PC-3 (cell line): ENCODE results near the gene GLMP. TPM values are rescaled to one million over a fixed set of nuclear protein-coding genes. Genes with fewer than 3 reads are reported as not detected.

Source experiments
- ATAC-seq: fragments of 200-7000 bp; cut with Tn5 transposase; 2 replicates; pipeline ENCODE4 v1.9.1; 2020; ENCODE audit warnings: mild to moderate bottlenecking, moderate library complexity
- BruUV-seq: library from RNA; stranded (reverse); fragments of 400-500 nt; replicated peaks from 2 replicates; lab custom pipeline; 2021; lab: Mats Ljungman, UMichigan
- CTCF ChIA-PET: fragments of 300-600 bp; sonication (Branson Sonifier 250); formaldehyde crosslinking; loops from one replicate; lab custom pipeline; 2022; ENCODE audit warnings: antibody characterized with exemption; lab: Charles Lee
- POLR2A ChIA-PET: fragments of 300-600 bp; sonication (Branson Sonifier 250); formaldehyde crosslinking; loops from one replicate; lab custom pipeline; 2022; ENCODE audit warnings: antibody characterized with exemption; ENCODE audit not compliant: unreplicated experiment; lab: Charles Lee
- DNase-seq: peaks from one replicate; pipeline ENCODE4 v3.0.0-alpha.2; 2015
- H2AFZ ChIP-seq: fragments of 300-600 bp; sonication (generic); 2 replicates; pipeline ENCODE4 v1.6.0; 2016; ENCODE audit warnings: antibody characterized with exemption, low read length
- H3F3A ChIP-seq: fragments of 300-600 bp; sonication (generic); one replicate; pipeline ENCODE4 v1.6.0; 2017; ENCODE audit warnings: antibody characterized with exemption, low read length, control low read depth, mild to moderate bottlenecking; ENCODE audit not compliant: unreplicated experiment
- H3K27ac ChIP-seq: fragments of 300-600 bp; sonication (generic); 2 replicates; pipeline ENCODE4 v1.5.1; 2016; ENCODE audit warnings: mild to moderate bottlenecking, low read length
- H3K27me3 ChIP-seq: fragments of 300-600 bp; sonication (generic); 2 replicates; pipeline ENCODE4 v1.6.1; 2016; ENCODE audit warnings: low read length, mixed read lengths
- H3K36me3 ChIP-seq: fragments of 300-600 bp; sonication (generic); 2 replicates; pipeline ENCODE4 v1.6.1; 2016; ENCODE audit warnings: low read depth, mixed run types, low read length, mixed read lengths
- H3K4me1 ChIP-seq: fragments of 300-600 bp; sonication (generic); 2 replicates; pipeline ENCODE4 v1.5.1; 2016; ENCODE audit warnings: low read length; ENCODE audit not compliant: insufficient read depth
- H3K4me2 ChIP-seq: fragments of 300-600 bp; sonication (generic); 2 replicates; pipeline ENCODE4 v1.6.0; 2016; ENCODE audit warnings: low read length
- H3K4me3 ChIP-seq: fragments of 300-600 bp; sonication (generic); 2 replicates; pipeline ENCODE4 v1.5.1; 2016; ENCODE audit warnings: mild to moderate bottlenecking, low read length, mixed read lengths
- H3K79me2 ChIP-seq: fragments of 300-600 bp; sonication (generic); 2 replicates; pipeline ENCODE4 v1.6.1; 2017; ENCODE audit warnings: low read length, mixed read lengths
- H3K9ac ChIP-seq: fragments of 300-600 bp; sonication (generic); 2 replicates; pipeline ENCODE4 v1.6.0; 2016; ENCODE audit warnings: mild to moderate bottlenecking, low read length
- H3K9me2 ChIP-seq: fragments of 300-600 bp; sonication (generic); replicated peaks from 2 replicates; pipeline ENCODE4 v1.6.1; 2016; ENCODE audit warnings: mixed run types, low read length, mixed read lengths
- H3K9me3 ChIP-seq: fragments of 300-600 bp; sonication (generic); 2 replicates; pipeline ENCODE4 v1.6.1; 2016; ENCODE audit warnings: low read length, mixed read lengths
- H4K20me1 ChIP-seq: fragments of 300-600 bp; sonication (generic); 2 replicates; pipeline ENCODE4 v1.6.1; 2016; ENCODE audit warnings: low read length, mixed read lengths
- EZH2 ChIP-seq: fragments of 300-600 bp; sonication (generic); IDR thresholded peaks from one replicate; pipeline ENCODE4 v1.6.1; 2017; ENCODE audit warnings: antibody characterized with exemption, mild to moderate bottlenecking, low read length; ENCODE audit not compliant: unreplicated experiment
- EZH2phosphoT487 ChIP-seq: fragments of 300-600 bp; sonication (generic); IDR thresholded peaks from 2 replicates; pipeline ENCODE4 v1.6.1; 2018; ENCODE audit warnings: mild to moderate bottlenecking, antibody characterized with exemption, low read length, borderline replicate concordance
- intact Hi-C: fragments of 100-400 bp; cut with micrococcal nuclease; formaldehyde crosslinking; loops from 2 replicates; pipeline ENCODE4 v1.9.0; 2023
- total RNA-seq: library from RNA; depleted of rRNA; stranded (reverse); fragments of >200 nt; gene quantifications from 2 replicates; pipeline ENCODE4 v1.2.3, GENCODE V29; 2014; rRNA removed
- TF ChIP-seq, protein P1 (sequence below): fragments of 300-600 bp; sonication (generic); conservative IDR thresholded peaks from 2 replicates; pipeline ENCODE4 v1.5.1; 2017; ENCODE audit warnings: antibody characterized with exemption, low read depth, mild to moderate bottlenecking, low read length

Gene GLMP
- total RNA-seq, 1 experiment from 2014 or later = 49.8 TPM

DNA sequence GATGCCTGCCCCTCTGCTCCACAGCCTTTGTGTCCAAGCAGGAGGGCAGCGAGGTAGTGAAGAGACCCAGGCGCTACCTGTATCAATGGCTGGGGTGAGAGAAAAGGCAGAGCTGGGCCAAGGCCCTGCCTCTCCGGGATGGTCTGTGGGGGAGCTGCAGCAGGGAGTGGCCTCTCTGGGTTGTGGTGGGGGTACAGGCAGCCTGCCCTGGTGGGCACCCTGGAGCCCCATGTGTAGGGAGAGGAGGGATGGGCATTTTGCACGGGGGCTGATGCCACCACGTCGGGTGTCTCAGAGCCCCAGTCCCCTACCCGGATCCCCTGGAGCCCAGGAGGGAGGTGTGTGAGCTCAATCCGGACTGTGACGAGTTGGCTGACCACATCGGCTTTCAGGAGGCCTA is 52.7 kb downstream of the GLMP start:
- TF ChIP-seq, protein P1, sequence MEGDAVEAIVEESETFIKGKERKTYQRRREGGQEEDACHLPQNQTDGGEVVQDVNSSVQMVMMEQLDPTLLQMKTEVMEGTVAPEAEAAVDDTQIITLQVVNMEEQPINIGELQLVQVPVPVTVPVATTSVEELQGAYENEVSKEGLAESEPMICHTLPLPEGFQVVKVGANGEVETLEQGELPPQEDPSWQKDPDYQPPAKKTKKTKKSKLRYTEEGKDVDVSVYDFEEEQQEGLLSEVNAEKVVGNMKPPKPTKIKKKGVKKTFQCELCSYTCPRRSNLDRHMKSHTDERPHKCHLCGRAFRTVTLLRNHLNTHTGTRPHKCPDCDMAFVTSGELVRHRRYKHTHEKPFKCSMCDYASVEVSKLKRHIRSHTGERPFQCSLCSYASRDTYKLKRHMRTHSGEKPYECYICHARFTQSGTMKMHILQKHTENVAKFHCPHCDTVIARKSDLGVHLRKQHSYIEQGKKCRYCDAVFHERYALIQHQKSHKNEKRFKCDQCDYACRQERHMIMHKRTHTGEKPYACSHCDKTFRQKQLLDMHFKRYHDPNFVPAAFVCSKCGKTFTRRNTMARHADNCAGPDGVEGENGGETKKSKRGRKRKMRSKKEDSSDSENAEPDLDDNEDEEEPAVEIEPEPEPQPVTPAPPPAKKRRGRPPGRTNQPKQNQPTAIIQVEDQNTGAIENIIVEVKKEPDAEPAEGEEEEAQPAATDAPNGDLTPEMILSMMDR = no peak
- TF ChIP-seq EZH2phosphoT487 (no peak), EZH2 (no peak)
- no peak overlapping the region for H3K4me3 ChIP-seq
- no peak overlapping the region for H3K9ac ChIP-seq
- H3F3A ChIP-seq = no peaks in the 10 kb centered on the region
- no peaks in the 10 kb centered on the region for H4K20me1 ChIP-seq
- CTCF ChIA-PET = no interaction called here
- POLR2A ChIA-PET = no interaction called here
- H2AFZ ChIP-seq = no peak overlapping the region
- no peaks in the 10 kb centered on the region for H3K9me2 ChIP-seq
- no peak for DNase-seq
- peaks cover 15% of the 10 kb centered on the region for H3K4me1 ChIP-seq
- H3K36me3 ChIP-seq = peaks cover 9% of the 10 kb centered on the region
- no peak for ATAC-seq
- BruUV-seq = no TSS peak
- H3K27ac ChIP-seq = no peak overlapping the region
- H3K4me2 ChIP-seq = no peak overlapping the region
- no peaks in the 10 kb centered on the region for H3K9me3 ChIP-seq
- H3K27me3 ChIP-seq = no peaks in the 10 kb centered on the region
- H3K79me2 ChIP-seq = no peaks in the 10 kb centered on the region
- intact Hi-C loops = no loop called here

Other genes with a start within 250 kb of the GLMP start
- 45.4 and 62.9 TPM in 2 replicates for gene UBQLN4, start 241.9 kb downstream of the GLMP start, total RNA-seq
- 130 TPM in 2 replicates for gene LAMTOR2, start 240.9 kb downstream of the GLMP start, total RNA-seq
- 18.1 and 18.5 TPM in 2 replicates for gene RAB25, start 234.5 kb downstream of the GLMP start, total RNA-seq
- gene MEX3A, start 213.2 kb downstream of the GLMP start, total RNA-seq = 12.9 and 14.7 TPM in 2 replicates
- gene LMNA, start 181.0 kb downstream of the GLMP start, total RNA-seq = 864 and 1,095 TPM in 2 replicates
- gene SEMA4A, start 142.1 kb downstream of the GLMP start, total RNA-seq = 5.8 and 13.1 TPM in 2 replicates
- gene SLC25A44, start 101.6 kb downstream of the GLMP start, total RNA-seq = 28.1 and 33.1 TPM in 2 replicates
- gene PMF1, start 82.7 kb downstream of the GLMP start, total RNA-seq = 131 and 163 TPM in 2 replicates
- 0.35 and 2.5 TPM in 2 replicates for gene BGLAP, start 53.5 kb downstream of the GLMP start, total RNA-seq
- 6.6 and 7.2 TPM in 2 replicates for gene PAQR6, start 47.6 kb downstream of the GLMP start, total RNA-seq
- 126 and 130 TPM in 2 replicates for gene SMG5, start 12.9 kb downstream of the GLMP start, total RNA-seq
- 8.1 and 11.2 TPM in 2 replicates for gene TMEM79, start 11.4 kb downstream of the GLMP start, total RNA-seq
- 1.1 TPM in 1 of 2 replicates, not detected in the other for gene VHLL, start 3.6 kb upstream of the GLMP start, total RNA-seq
- 666 and 692 TPM in 2 replicates for gene CCT3, start 42.6 kb upstream of the GLMP start, total RNA-seq
- 0.51 and 1.3 TPM in 2 replicates for gene TSACC, start 42.8 kb upstream of the GLMP start, total RNA-seq
- 0.26 TPM in 1 of 2 replicates, not detected in the other for gene RHBG, start 73.5 kb upstream of the GLMP start, total RNA-seq
- gene MEF2D, start 205.1 kb upstream of the GLMP start, total RNA-seq = 17.3 and 27.4 TPM in 2 replicates